Common myeloid progenitor, CD34-positive (primary cell): ENCODE results near the gene PCDHGA10.
"Not testable (repeated sequence)": the region's sequence is repeated elsewhere in the genome, so short reads cannot be mapped to it uniquely, and the experiment has no call there.

ENCODE experiments used
- CTCF ChIA-PET: fragments of 350-600 bp; sonication (Branson Sonifier 250); formaldehyde crosslinking; loops from one replicate; lab custom pipeline; 2021; ENCODE audit warnings: antibody characterized with exemption; lab: Charles Lee
- POLR2A ChIA-PET: fragments of 350-600 bp; sonication (Branson Sonifier 250); formaldehyde crosslinking; loops from one replicate; lab custom pipeline; 2021; ENCODE audit warnings: antibody characterized with exemption; lab: Charles Lee
- DNase-seq, 3 donors: peaks; one replicate each; pipeline versions ENCODE4 v3.0.0 to v3.0.0-alpha.2; 2013
- H3K27ac ChIP-seq, 2 experiments: 1 replicate in 1 of 2; 2 replicates in 1 of 2; pipeline ENCODE4 v1.7.0; 2013; ENCODE audit warnings: inconsistent platforms in 2 of 2, low read length in 2 of 2, mild to moderate bottlenecking in 2 of 2, low read depth in 1 of 2, moderate library complexity in 1 of 2; ENCODE audit not compliant: severe bottlenecking in 2 of 2, insufficient read depth in 1 of 2, poor library complexity in 1 of 2
- H3K27me3 ChIP-seq, 5 experiments: replicated peaks in 2 of 5; 1 replicate in 3 of 5; 2 replicates in 2 of 5; pipeline versions ENCODE4 v1.6.1 to v1.7.0; 2013; ENCODE audit warnings: low read length in 4 of 5, mild to moderate bottlenecking in 2 of 5, moderate library complexity in 2 of 5, inconsistent platforms in 1 of 5; ENCODE audit not compliant: insufficient read depth in 5 of 5, control insufficient read depth in 4 of 5
- H3K36me3 ChIP-seq, 4 experiments: 1 replicate in 2 of 4; 2 replicates in 2 of 4; pipeline versions ENCODE4 v1.6.1 to v1.7.0; 2013; ENCODE audit warnings: low read length in 3 of 4, control low read depth in 1 of 4, mild to moderate bottlenecking in 1 of 4; ENCODE audit not compliant: control insufficient read depth in 4 of 4, insufficient read depth in 4 of 4
- H3K4me1 ChIP-seq, 4 experiments: 1 replicate in 3 of 4; 2 replicates in 1 of 4; pipeline versions ENCODE4 v1.6.1 to v1.7.1; 2013; ENCODE audit warnings: low read length in 3 of 4, mild to moderate bottlenecking in 3 of 4, control low read depth in 1 of 4, inconsistent platforms in 1 of 4, moderate library complexity in 1 of 4; ENCODE audit not compliant: control insufficient read depth in 4 of 4, insufficient read depth in 4 of 4; ENCODE audit errors: control extremely low read depth in 1 of 4
- H3K4me3 ChIP-seq, 7 experiments: 1 replicate in 4 of 7; 2 replicates in 3 of 7; pipeline versions ENCODE4 v1.5.1 to v1.7.0; 2013; ENCODE audit warnings: mild to moderate bottlenecking in 7 of 7, low read length in 6 of 7, moderate library complexity in 6 of 7, inconsistent platforms in 2 of 7, low read depth in 2 of 7, control low read depth in 1 of 7; ENCODE audit not compliant: insufficient read depth in 4 of 7, control insufficient read depth in 1 of 7; ENCODE audit errors: extremely low read depth in 1 of 7
- H3K9me3 ChIP-seq, 5 experiments: 1 replicate in 4 of 5; 2 replicates in 1 of 5; pipeline versions ENCODE4 v1.6.1 to v1.7.1; 2013; ENCODE audit warnings: low read length in 4 of 5, mild to moderate bottlenecking in 2 of 5, inconsistent platforms in 1 of 5, low read depth in 1 of 5, moderate library complexity in 1 of 5; ENCODE audit not compliant: control insufficient read depth in 4 of 5, insufficient read depth in 2 of 5; ENCODE audit errors: control extremely low read depth in 1 of 5
- WGBS: methylation state at CpG from one replicate; pipeline ENCODE4 v1.1.5; 2013; ENCODE audit not compliant: insufficient coverage; 5-methylcytosine and 5-hydroxymethylcytosine counted together

Gene PCDHGA10

DNA sequence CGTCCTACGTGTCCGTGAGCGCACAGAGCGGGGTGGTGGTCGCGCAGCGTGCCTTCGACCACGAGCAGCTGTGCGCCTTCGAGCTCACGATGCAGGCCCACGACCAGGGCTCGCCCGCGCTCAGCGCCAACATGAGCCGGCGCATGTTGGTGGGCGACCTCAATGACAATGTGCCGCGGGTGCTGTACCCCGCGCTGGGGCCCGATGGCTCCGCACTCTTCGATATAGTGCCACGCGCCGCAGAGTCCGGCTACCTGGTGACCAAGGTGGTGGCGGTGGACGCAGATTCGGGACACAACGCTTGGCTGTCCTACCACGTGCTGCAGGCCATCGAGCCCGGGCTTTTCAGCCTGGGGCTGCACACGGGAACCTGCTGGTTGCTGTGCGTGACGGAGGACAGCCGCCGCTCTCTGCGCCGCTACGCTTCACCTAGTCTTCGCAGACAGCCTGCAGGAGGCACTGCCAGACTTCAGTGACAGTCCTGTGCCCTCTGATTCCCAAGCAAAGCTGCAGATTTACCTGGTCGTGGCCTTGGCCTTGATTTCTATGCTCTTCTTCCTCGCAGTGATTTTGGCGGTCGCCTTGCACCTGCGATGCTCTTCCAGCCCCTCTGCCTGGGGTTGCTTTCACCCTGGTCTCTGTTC is 15.1 kb downstream of the PCDHGA10 start:
- H3K36me3 ChIP-seq: peaks cover 0 to 4% (median 0%) of the 10 kb centered on the region in 4 experiments
- H3K4me3 ChIP-seq: no peak overlapping the region
- peaks cover 8 to 77% (median 30%) of the 10 kb centered on the region in 5 experiments for H3K27me3 ChIP-seq
- ChIA-PET POLR2A (no interaction called here), CTCF (interaction anchor here (0.8 to 5.8 kb wide), 5 partner anchors 8 to 100 kb away, joined by 3 to 62 read pairs (median 29); partner anchors contain the start of genes PCDHGA11 and PCDHGB7)
- peaks cover 2 to 10% (median 5%) of the 10 kb centered on the region in 4 experiments for H3K4me1 ChIP-seq
- 60% methylated on average over 53 of the region's 53 CpGs for WGBS
- no peak for DNase-seq
- H3K9me3 ChIP-seq: peaks cover 6 to 67% (median 47%) of the 10 kb centered on the region in 5 experiments
- no peak overlapping the region for H3K27ac ChIP-seq

DNA sequence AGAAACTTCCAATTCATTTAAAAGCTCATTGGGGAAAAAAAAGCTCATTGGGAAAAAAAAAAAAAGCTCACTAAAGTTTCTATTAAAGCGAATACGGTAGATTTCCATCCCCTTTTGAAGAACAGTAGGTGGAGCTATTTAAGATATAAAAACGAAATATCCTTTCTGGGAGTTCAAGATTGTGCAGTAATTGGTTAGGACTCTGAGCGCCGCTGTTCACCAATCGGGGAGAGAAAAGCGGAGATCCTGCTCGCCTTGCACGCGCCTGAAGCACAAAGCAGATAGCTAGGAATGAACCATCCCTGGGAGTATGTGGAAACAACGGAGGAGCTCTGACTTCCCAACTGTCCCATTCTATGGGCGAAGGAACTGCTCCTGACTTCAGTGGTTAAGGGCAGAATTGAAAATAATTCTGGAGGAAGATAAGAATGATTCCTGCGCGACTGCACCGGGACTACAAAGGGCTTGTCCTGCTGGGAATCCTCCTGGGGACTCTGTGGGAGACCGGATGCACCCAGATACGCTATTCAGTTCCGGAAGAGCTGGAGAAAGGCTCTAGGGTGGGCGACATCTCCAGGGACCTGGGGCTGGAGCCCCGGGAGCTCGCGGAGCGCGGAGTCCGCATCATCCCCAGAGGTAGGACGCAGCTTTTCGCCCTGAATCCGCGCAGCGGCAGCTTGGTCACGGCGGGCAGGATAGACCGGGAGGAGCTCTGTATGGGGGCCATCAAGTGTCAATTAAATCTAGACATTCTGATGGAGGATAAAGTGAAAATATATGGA is 17.7 kb downstream of the PCDHGA10 start, which contains the start of gene PCDHGA12:
Gene PCDHGA12 (plus strand): TSS at position 176 of the 782 bp plus-strand sequence. CDS start 253 bp downstream, at position 429.
- CTCF ChIA-PET: interaction anchor here (0.7 to 5.8 kb wide), 29 partner anchors 11 to 137 kb away, joined by 3 to 62 read pairs (median 6); partner anchors contain the start of genes PCDHGA10, PCDHGA11, PCDHGB3 and PCDHGB6

DNA sequence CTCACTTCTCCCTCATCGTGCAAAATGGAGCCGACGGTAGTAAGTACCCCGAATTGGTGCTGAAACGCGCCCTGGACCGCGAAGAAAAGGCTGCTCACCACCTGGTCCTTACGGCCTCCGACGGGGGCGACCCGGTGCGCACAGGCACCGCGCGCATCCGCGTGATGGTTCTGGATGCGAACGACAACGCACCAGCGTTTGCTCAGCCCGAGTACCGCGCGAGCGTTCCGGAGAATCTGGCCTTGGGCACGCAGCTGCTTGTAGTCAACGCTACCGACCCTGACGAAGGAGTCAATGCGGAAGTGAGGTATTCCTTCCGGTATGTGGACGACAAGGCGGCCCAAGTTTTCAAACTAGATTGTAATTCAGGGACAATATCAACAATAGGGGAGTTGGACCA is 18.5 kb downstream of the PCDHGA10 start:
- Histone ChIP-seq H3K9me3 (peaks cover 8 to 61% (median 42%) of the 10 kb centered on the region in 5 experiments), H3K27me3 (peaks cover 7 to 51% (median 24%) of the 10 kb centered on the region in 5 experiments), H3K27ac (no peak overlapping the region), H3K4me1 (peaks cover 2 to 6% (median 5%) of the 10 kb centered on the region in 4 experiments), H3K4me3 (peak overlapping the region in 6 of 7 experiments; percentile 13 to 56 (median 48)), H3K36me3 (peaks cover 0 to 3% (median 0%) of the 10 kb centered on the region in 4 experiments)
- peak; percentile 18 to 77 (median 69) for DNase-seq
- POLR2A ChIA-PET: interaction anchor here (0.6 kb wide), 1 partner anchor 82 kb away, joined by 3 read pairs; no protein-coding TSS in a partner anchor
- 7% methylated on average over 12 of the region's 37 CpGs for WGBS
- CTCF ChIA-PET: interaction anchor here (0.6 to 5.8 kb wide), 18 partner anchors 12 to 136 kb away, joined by 3 to 62 read pairs (median 8); partner anchors contain the start of genes PCDHGA11, PCDHGB7, PCDHGC4 and TAF7

More for the DNA sequence above, 17.7 kb downstream of the PCDHGA10 start, which contains the start of gene PCDHGA12:
- H3K9me3 ChIP-seq: peaks cover 8 to 66% (median 47%) of the 10 kb centered on the region in 5 experiments
- H3K27me3 ChIP-seq: peaks cover 8 to 58% (median 25%) of the 10 kb centered on the region in 5 experiments
- H3K36me3 ChIP-seq: peaks cover 0 to 3% (median 0%) of the 10 kb centered on the region in 4 experiments
- H3K27ac ChIP-seq: no peak within 1 kb of the TSS
- POLR2A ChIA-PET: interaction anchor here (0.6 kb wide), 1 partner anchor 120 kb away, joined by 3 read pairs; no protein-coding TSS in a partner anchor
- H3K4me1 ChIP-seq: peaks cover 2 to 6% (median 5%) of the 10 kb centered on the region in 4 experiments
- peak; percentile 82 to 88 (median 86) for DNase-seq
- 5% methylated on average over 31 of the region's 33 CpGs for WGBS
- peak within 1 kb of the TSS in 6 of 7 experiments; percentile 21 to 56 (median 48) for H3K4me3 ChIP-seq

DNA sequence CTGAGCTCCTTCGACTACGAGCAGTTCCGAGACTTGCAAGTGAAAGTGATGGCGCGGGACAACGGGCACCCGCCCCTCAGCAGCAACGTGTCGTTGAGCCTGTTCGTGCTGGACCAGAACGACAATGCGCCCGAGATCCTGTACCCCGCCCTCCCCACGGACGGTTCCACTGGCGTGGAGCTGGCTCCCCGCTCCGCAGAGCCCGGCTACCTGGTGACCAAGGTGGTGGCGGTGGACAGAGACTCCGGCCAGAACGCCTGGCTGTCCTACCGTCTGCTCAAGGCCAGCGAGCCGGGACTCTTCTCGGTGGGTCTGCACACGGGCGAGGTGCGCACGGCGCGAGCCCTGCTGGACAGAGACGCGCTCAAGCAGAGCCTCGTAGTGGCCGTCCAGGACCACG is 19.5 kb downstream of the PCDHGA10 start:
- peak overlapping the region in 1 of 7 experiments; percentile 31 for H3K4me3 ChIP-seq
- POLR2A ChIA-PET, H3K27ac ChIP-seq, H3K36me3 ChIP-seq, H3K4me1 ChIP-seq: not testable (repeated sequence)
- DNase-seq: peak in 1 of 3 donors; percentile 21
- peaks cover 5 to 56% (median 33%) of the 10 kb centered on the region in 5 experiments for H3K9me3 ChIP-seq
- CTCF ChIA-PET: interaction anchor here (0.6 to 5.8 kb wide), 5 partner anchors 11 to 91 kb away, joined by 3 to 62 read pairs (median 5); no protein-coding TSS in a partner anchor
- WGBS: 30% methylated on average over 7 of the region's 38 CpGs
- H3K27me3 ChIP-seq: peaks cover 7 to 42% (median 22%) of the 10 kb centered on the region in 5 experiments

DNA sequence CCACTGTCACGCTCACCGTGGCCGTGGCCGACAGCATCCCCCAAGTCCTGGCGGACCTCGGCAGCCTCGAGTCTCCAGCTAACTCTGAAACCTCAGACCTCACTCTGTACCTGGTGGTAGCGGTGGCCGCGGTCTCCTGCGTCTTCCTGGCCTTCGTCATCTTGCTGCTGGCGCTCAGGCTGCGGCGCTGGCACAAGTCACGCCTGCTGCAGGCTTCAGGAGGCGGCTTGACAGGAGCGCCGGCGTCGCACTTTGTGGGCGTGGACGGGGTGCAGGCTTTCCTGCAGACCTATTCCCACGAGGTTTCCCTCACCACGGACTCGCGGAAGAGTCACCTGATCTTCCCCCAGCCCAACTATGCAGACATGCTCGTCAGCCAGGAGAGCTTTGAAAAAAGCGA is 19.9 kb downstream of the PCDHGA10 start:
- H3K36me3 ChIP-seq, DNase-seq, H3K4me1 ChIP-seq, POLR2A ChIA-PET, H3K4me3 ChIP-seq, H3K27ac ChIP-seq: not testable (repeated sequence)
- CTCF ChIA-PET: interaction anchor here (0.6 to 1.3 kb wide), 3 partner anchors 48 to 68 kb away, joined by 3 to 5 read pairs (median 3); no protein-coding TSS in a partner anchor
- H3K9me3 ChIP-seq: peaks cover 5 to 52% (median 29%) of the 10 kb centered on the region in 5 experiments
- H3K27me3 ChIP-seq: peaks cover 7 to 38% (median 19%) of the 10 kb centered on the region in 5 experiments
- 28% methylated on average over 19 of the region's 29 CpGs for WGBS

DNA sequence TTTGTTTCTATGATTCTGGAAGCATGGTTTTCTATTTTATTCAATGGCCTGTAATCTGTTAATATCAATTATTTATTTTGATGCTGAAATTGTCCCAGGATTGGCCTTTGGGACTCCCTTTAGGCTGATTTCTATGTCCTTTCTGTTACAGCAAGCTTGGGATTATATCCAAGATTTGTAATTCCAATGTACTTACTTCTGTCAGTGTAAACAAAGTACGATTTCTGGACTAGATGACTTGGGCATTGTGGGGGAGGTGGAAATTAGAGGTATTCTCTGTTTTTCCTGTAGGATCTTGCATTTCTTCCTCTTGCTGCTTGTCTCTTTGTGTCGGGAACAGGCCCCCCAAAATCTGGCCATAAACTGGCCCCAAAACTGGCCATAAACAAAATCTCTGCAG is 21.2 kb downstream of the PCDHGA10 start:
- ChIA-PET CTCF (interaction anchor here (0.7 to 1.3 kb wide), 2 partner anchors 51 to 124 kb away, joined by 3 read pairs; no protein-coding TSS in a partner anchor), POLR2A (no interaction called here)

More for the DNA sequence above, 21.2 kb downstream of the PCDHGA10 start:
- Histone ChIP-seq H3K9me3 (peaks cover 2 to 43% (median 25%) of the 10 kb centered on the region in 5 experiments), H3K4me1 (peaks cover 2 to 6% (median 5%) of the 10 kb centered on the region in 4 experiments), H3K36me3 (peaks cover 0 to 3% (median 0%) of the 10 kb centered on the region in 4 experiments), H3K27me3 (peaks cover 7 to 32% (median 19%) of the 10 kb centered on the region in 5 experiments), H3K4me3 (no peak overlapping the region), H3K27ac (no peak overlapping the region)
- no peak for DNase-seq
- WGBS: 80% methylated on average over 1 of the region's 2 CpGs
